Neuronal stem cell (in vitro differentiated cells): ENCODE data around the gene CADPS.

ENCODE experiments used
- DNase-seq: peaks from one replicate; pipeline ENCODE4 v3.0.0-alpha.2; 2013; ENCODE audit warnings: low spot score
- H2AFZ ChIP-seq: one replicate; pipeline ENCODE4 v1.6.1; 2013; ENCODE audit warnings: mild to moderate bottlenecking, low read length, inconsistent platforms
- H2AK5ac ChIP-seq: 2 replicates; pipeline ENCODE4 v1.6.1; 2013; ENCODE audit warnings: low read depth, mild to moderate bottlenecking, inconsistent platforms, low read length, moderate library complexity, mixed read lengths
- H2BK120ac ChIP-seq: 2 replicates; pipeline ENCODE4 v1.6.1; 2013; ENCODE audit warnings: low read depth, mild to moderate bottlenecking, inconsistent platforms, low read length, moderate library complexity, mixed read lengths
- H2BK12ac ChIP-seq: one replicate; pipeline ENCODE4 v1.6.1; 2013; ENCODE audit warnings: low read length, inconsistent platforms
- H2BK15ac ChIP-seq: 2 replicates; pipeline ENCODE4 v1.6.1; 2013; ENCODE audit warnings: mild to moderate bottlenecking, low read length, inconsistent platforms, mixed read lengths
- H2BK5ac ChIP-seq: one replicate; pipeline ENCODE4 v1.6.1; 2013; ENCODE audit warnings: inconsistent platforms, mild to moderate bottlenecking, low read length, moderate library complexity
- H3K14ac ChIP-seq: one replicate; pipeline ENCODE4 v1.6.1; 2013; ENCODE audit warnings: low read length, inconsistent platforms
- H3K18ac ChIP-seq: 2 replicates; pipeline ENCODE4 v1.6.1; 2013; ENCODE audit warnings: low read length, inconsistent platforms
- H3K23ac ChIP-seq: 2 replicates; pipeline ENCODE4 v1.6.1; 2013; ENCODE audit warnings: low read depth, mild to moderate bottlenecking, mixed read lengths, low read length, inconsistent platforms; ENCODE audit not compliant: poor library complexity
- H3K27ac ChIP-seq: replicated peaks from 3 replicates; pipeline ENCODE4 v1.5.1; 2013; ENCODE audit warnings: low read length, inconsistent platforms
- H3K27me3 ChIP-seq, 3 experiments: 2 replicates each; pipeline ENCODE4 v1.6.1; 2013; ENCODE audit warnings: low read length in 3 of 3, mild to moderate bottlenecking in 2 of 3, inconsistent platforms in 1 of 3, low read depth in 1 of 3, mixed read lengths in 1 of 3, moderate library complexity in 1 of 3; ENCODE audit not compliant: control insufficient read depth in 3 of 3, insufficient read depth in 3 of 3
- H3K36me3 ChIP-seq, 2 donors: replicated peaks in 1 of 2; 2 replicates each; pipeline ENCODE4 v1.6.1; 2013; ENCODE audit warnings: low read length in 2 of 2; ENCODE audit not compliant: control insufficient read depth in 2 of 2, insufficient read depth in 2 of 2
- H3K4ac ChIP-seq: 2 replicates; pipeline ENCODE4 v1.6.1; 2013; ENCODE audit warnings: inconsistent platforms, mild to moderate bottlenecking, low read length, moderate library complexity
- H3K4me1 ChIP-seq, 2 donors: 1 replicate in 1 of 2; 2 replicates in 1 of 2; pipeline ENCODE4 v1.6.1; 2013; ENCODE audit warnings: low read length in 2 of 2, low read depth in 1 of 2; ENCODE audit not compliant: control insufficient read depth in 2 of 2, insufficient read depth in 1 of 2
- H3K4me2 ChIP-seq: one replicate; pipeline ENCODE4 v1.6.1; 2013; ENCODE audit warnings: mild to moderate bottlenecking, low read length, inconsistent platforms; ENCODE audit not compliant: insufficient read depth, poor library complexity, severe bottlenecking
- H3K4me3 ChIP-seq, 2 donors: 2 replicates each; pipeline ENCODE4 v1.5.1; 2013; ENCODE audit warnings: low read length in 2 of 2, mild to moderate bottlenecking in 2 of 2, inconsistent platforms in 1 of 2, moderate library complexity in 1 of 2
- H3K79me1 ChIP-seq: one replicate; pipeline ENCODE4 v1.6.1; 2013; ENCODE audit warnings: low read depth, mild to moderate bottlenecking, inconsistent platforms, low read length, moderate library complexity
- H3K9ac ChIP-seq: one replicate; pipeline ENCODE4 v1.6.1; 2013; ENCODE audit warnings: mild to moderate bottlenecking, low read depth, low read length, inconsistent platforms; ENCODE audit not compliant: poor library complexity
- H3K9me3 ChIP-seq, 2 donors: replicated peaks in 1 of 2; 2 replicates each; pipeline versions ENCODE3 to v1.6.1; 2013; ENCODE audit warnings: low read length in 2 of 2, mild to moderate bottlenecking in 2 of 2, inconsistent platforms in 1 of 2, low read depth in 1 of 2, mixed read lengths in 1 of 2, moderate library complexity in 1 of 2; ENCODE audit not compliant: control insufficient read depth in 2 of 2, insufficient read depth in 1 of 2
- H4K8ac ChIP-seq: one replicate; pipeline ENCODE4 v1.6.1; 2013; ENCODE audit warnings: low read depth, mild to moderate bottlenecking, inconsistent platforms, low read length, moderate library complexity
- H4K91ac ChIP-seq: one replicate; pipeline ENCODE4 v1.6.1; 2013; ENCODE audit warnings: low read length, low read depth, mild to moderate bottlenecking, inconsistent platforms; ENCODE audit not compliant: poor library complexity
- WGBS, 2 donors: extraction: QIAGEN DNeasy Blood & Tissue Kit; methylation state at CpG; one replicate each; pipeline ENCODE4 v1.1.7; 2013; ENCODE audit warnings: missing lambda C conversion rate in 2 of 2, mixed read lengths in 1 of 2; ENCODE audit not compliant: insufficient read length in 2 of 2, insufficient replicate concordance in 1 of 2; ENCODE audit errors: extremely low coverage in 2 of 2; 5-methylcytosine and 5-hydroxymethylcytosine counted together

The CADPS gene

GRCh38 chr3:62367763-62368195, 507.4 kb downstream of the CADPS start:
- DNase-seq = no peak

GRCh38 chr3:62366126-62366484, 509.1 kb downstream of the CADPS start:
- H4K8ac ChIP-seq = no peak overlapping the region
- no CpG with 5 or more reads among the region's 4 CpGs for WGBS, 2 donors

More at GRCh38 chr3:62367763-62368195, 507.4 kb downstream of the CADPS start:
- H3K27me3 ChIP-seq = peaks cover 25 to 99% (median 66%) of the 10 kb centered on the region in 3 experiments
- H4K8ac ChIP-seq = no peak overlapping the region
- no peak overlapping the region for H3K27ac ChIP-seq
- no peaks in the 10 kb centered on the region for H3K36me3 ChIP-seq
- H2AFZ ChIP-seq = no peak overlapping the region
- H2BK5ac ChIP-seq = no peak overlapping the region
- H3K4me2 ChIP-seq = peak overlapping the region; percentile 54
- H3K79me1 ChIP-seq = no peaks in the 10 kb centered on the region
- WGBS, 2 donors = no CpG with 5 or more reads among the region's 25 CpGs
- no peak overlapping the region for H3K9ac ChIP-seq
- peaks cover 6 to 42% of the 10 kb centered on the region in 2 donors for H3K4me1 ChIP-seq
- no peak overlapping the region for H2BK15ac ChIP-seq
- H3K14ac ChIP-seq = no peak overlapping the region
- no peak overlapping the region for H2BK120ac ChIP-seq
- peak overlapping the region in 1 of 2 donors; percentile 12 for H3K4me3 ChIP-seq
- H2AK5ac ChIP-seq = no peak overlapping the region
- no peak overlapping the region for H3K4ac ChIP-seq
- no peak overlapping the region for H4K91ac ChIP-seq
- peak overlapping the region; percentile 81 for H3K18ac ChIP-seq
- no peak overlapping the region for H3K23ac ChIP-seq
- no peak overlapping the region for H2BK12ac ChIP-seq
- no peaks in the 10 kb centered on the region for H3K9me3 ChIP-seq

GRCh38 chr3:62365391-62366125, 509.7 kb downstream of the CADPS start:
- H3K18ac ChIP-seq = no peak overlapping the region
- no peak overlapping the region for H2BK5ac ChIP-seq
- H2BK12ac ChIP-seq = no peak overlapping the region
- no peak overlapping the region for H3K4ac ChIP-seq
- no peak overlapping the region for H4K8ac ChIP-seq
- no CpG with 5 or more reads among the region's 16 CpGs for WGBS, 2 donors
- H3K27me3 ChIP-seq = peaks cover 9 to 94% (median 52%) of the 10 kb centered on the region in 3 experiments
- H2BK120ac ChIP-seq = no peak overlapping the region
- no peak overlapping the region for H3K9ac ChIP-seq
- H3K4me3 ChIP-seq = no peak overlapping the region
- DNase-seq = peak; percentile 97
- H3K4me1 ChIP-seq = peaks cover under 1 to 38% of the 10 kb centered on the region in 2 donors
- no peaks in the 10 kb centered on the region for H3K36me3 ChIP-seq
- no peak overlapping the region for H4K91ac ChIP-seq
- H3K23ac ChIP-seq = no peak overlapping the region
- H3K14ac ChIP-seq = no peak overlapping the region
- H2BK15ac ChIP-seq = no peak overlapping the region
- peak overlapping the region; percentile 84 for H3K27ac ChIP-seq
- no peak overlapping the region for H2AFZ ChIP-seq
- no peaks in the 10 kb centered on the region for H3K9me3 ChIP-seq
- H2AK5ac ChIP-seq = no peak overlapping the region
- no peaks in the 10 kb centered on the region for H3K79me1 ChIP-seq
- no peak overlapping the region for H3K4me2 ChIP-seq

More at GRCh38 chr3:62366126-62366484, 509.1 kb downstream of the CADPS start:
- Histone ChIP-seq H2AFZ (no peak overlapping the region), H3K27ac (peak overlapping the region; percentile 71), H3K9ac (no peak overlapping the region), H3K14ac (no peak overlapping the region), H3K4ac (no peak overlapping the region), H3K36me3 (no peaks in the 10 kb centered on the region), H3K23ac (no peak overlapping the region), H3K79me1 (no peaks in the 10 kb centered on the region), H2BK15ac (no peak overlapping the region), H3K18ac (no peak overlapping the region), H2AK5ac (no peak overlapping the region), H3K4me1 (peaks cover 5 to 42% of the 10 kb centered on the region in 2 donors), H3K9me3 (no peaks in the 10 kb centered on the region), H2BK5ac (no peak overlapping the region), H2BK12ac (no peak overlapping the region), H4K91ac (no peak overlapping the region), H3K4me3 (no peak overlapping the region), H3K4me2 (no peak overlapping the region), H2BK120ac (no peak overlapping the region), H3K27me3 (peaks cover 14 to 96% (median 55%) of the 10 kb centered on the region in 3 experiments)
- no peak for DNase-seq

- Histone ChIP-seq H3K4me1 (peaks cover 0 to 31% of the 10 kb centered on the region in 2 donors), H3K36me3 (no peaks in the 10 kb centered on the region), H3K4me2 (no peak overlapping the region), H3K27ac (no peak overlapping the region), H2AK5ac (no peak overlapping the region), H3K4ac (no peak overlapping the region), H3K9ac (no peak overlapping the region), H4K8ac (no peak overlapping the region), H3K23ac (no peak overlapping the region), H2BK15ac (no peak overlapping the region), H2BK120ac (no peak overlapping the region), H3K79me1 (no peaks in the 10 kb centered on the region), H4K91ac (no peak overlapping the region), H3K14ac (no peak overlapping the region), H2BK5ac (no peak overlapping the region), H3K9me3 (no peaks in the 10 kb centered on the region), H3K18ac (no peak overlapping the region), H3K27me3 (peaks cover 9 to 94% (median 48%) of the 10 kb centered on the region in 3 experiments), H2AFZ (no peak overlapping the region), H2BK12ac (no peak overlapping the region), H3K4me3 (no peak overlapping the region)
- no peak for DNase-seq
Measured at GRCh38 chr3:62364191-62364590, 511.0 kb downstream of the CADPS start.
